ENCODE measurements around the gene ARSB.
"Not testable (repeated sequence)": the region's sequence is repeated elsewhere in the genome, so short reads cannot be mapped to it uniquely, and the experiment has no call there.

The ARSB gene

GRCh38 chr5:78886341-78887230 is 98.5 kb downstream of the ARSB start:
- no peaks in the 10 kb centered on the region for H3K27me3 ChIP-seq (ENCODE audit: insufficient read depth, poor library complexity, severe bottlenecking)
- no peak overlapping the region for H3K27ac ChIP-seq (replicated peaks)
- no peak for DNase-seq (ENCODE audit: low read depth in 1 of 2, low spot score in 1 of 2)
- TF ChIP-seq CTCF (IDR thresholded peaks at IDR 0.05; ENCODE audit: insufficient read depth, low read length) (no peak), GABPA (IDR thresholded peaks at IDR 0.05; ENCODE audit: low read depth) (no peak), SPI1 (IDR thresholded peaks at IDR 0.05; ENCODE audit: borderline replicate concordance, low read depth) (no peak), REST (IDR thresholded peaks at IDR 0.05; ENCODE audit: insufficient replicate concordance, low read depth) (no peak), POLR2AphosphoS5 (IDR thresholded peaks at IDR 0.05; ENCODE audit: low read depth) (no peak)
- H3K4me3 ChIP-seq (replicated peaks; ENCODE audit: insufficient read depth, low read length): no peak overlapping the region

- Histone ChIP-seq H3K4me3 (replicated peaks; ENCODE audit: insufficient read depth, low read length) (no peak overlapping the region), H3K27ac (replicated peaks) (no peak overlapping the region), H3K27me3 (ENCODE audit: insufficient read depth, poor library complexity, severe bottlenecking) (no peaks in the 10 kb centered on the region)
- TF ChIP-seq REST (IDR thresholded peaks at IDR 0.05; ENCODE audit: insufficient replicate concordance, low read depth) (no peak), GABPA (IDR thresholded peaks at IDR 0.05; ENCODE audit: low read depth) (no peak), POLR2AphosphoS5 (IDR thresholded peaks at IDR 0.05; ENCODE audit: low read depth) (no peak), SPI1 (IDR thresholded peaks at IDR 0.05; ENCODE audit: borderline replicate concordance, low read depth) (no peak), CTCF (IDR thresholded peaks at IDR 0.05; ENCODE audit: insufficient read depth, low read length) (no peak)
- DNase-seq (ENCODE audit: low read depth in 1 of 2, low spot score in 1 of 2): no peak
These were observed 103.2 kb downstream of the ARSB start for GRCh38 chr5:78881884-78882283.

GRCh38 chr5:78879516-78879915 is 105.6 kb downstream of the ARSB start:
- TF ChIP-seq GABPA (IDR thresholded peaks at IDR 0.05; ENCODE audit: low read depth) (no peak), SPI1 (IDR thresholded peaks at IDR 0.05; ENCODE audit: borderline replicate concordance, low read depth) (no peak), CTCF (IDR thresholded peaks at IDR 0.05; ENCODE audit: insufficient read depth, low read length) (no peak), REST (IDR thresholded peaks at IDR 0.05; ENCODE audit: insufficient replicate concordance, low read depth) (no peak), POLR2AphosphoS5 (IDR thresholded peaks at IDR 0.05; ENCODE audit: low read depth) (no peak)
- no peaks in the 10 kb centered on the region for H3K27me3 ChIP-seq (ENCODE audit: insufficient read depth, poor library complexity, severe bottlenecking)
- H3K4me3 ChIP-seq (replicated peaks; ENCODE audit: insufficient read depth, low read length): no peak overlapping the region
- H3K27ac ChIP-seq (replicated peaks): no peak overlapping the region
- no peak for DNase-seq (ENCODE audit: low read depth in 1 of 2, low spot score in 1 of 2)

GRCh38 chr5:78866076-78866475 is 119.0 kb downstream of the ARSB start:
- H3K27ac ChIP-seq (replicated peaks): not testable (repeated sequence)

More at GRCh38 chr5:78866076-78866475, 119.0 kb downstream of the ARSB start:
- not testable (repeated sequence) for DNase-seq (ENCODE audit: low read depth in 1 of 2, low spot score in 1 of 2); H3K4me3 ChIP-seq (replicated peaks; ENCODE audit: insufficient read depth, low read length); H3K27me3 ChIP-seq (ENCODE audit: insufficient read depth, poor library complexity, severe bottlenecking)
